OCI-LY1 (cell line): Measurements from ENCODE around the gene RNF19B.

Source experiments
- CTCF ChIP-seq: fragments of 200-600 bp; sonication (generic), shearing (Covaris generic); IDR thresholded peaks from 2 replicates; pipeline ENCODE4 v1.5.1; 2017; ENCODE audit warnings: mild to moderate bottlenecking, antibody characterized with exemption, low read length, moderate library complexity, mixed read lengths
- EZH2 ChIP-seq: fragments of 200-600 bp; sonication (generic), shearing (Covaris generic); IDR thresholded peaks from 2 replicates; pipeline ENCODE4 v1.8.0; 2017; ENCODE audit warnings: borderline replicate concordance, mixed run types, mild to moderate bottlenecking, antibody characterized with exemption, low read length, moderate library complexity, mixed read lengths

- TF ChIP-seq CTCF = no peak
- no peak for TF ChIP-seq EZH2
Observed at GRCh38 chr1:32894019-32894600, 70.5 kb downstream of the RNF19B start.
